Activated CD8-positive, alpha-beta T cell treated with anti-CD3 and anti-CD28 coated beads for 36 hours (primary cell): ENCODE data around the gene PDLIM7. TPM values are rescaled to one million over a fixed set of nuclear protein-coding genes. Genes with fewer than 3 reads are reported as not detected.
A peak's percentile ranks its signal among the peaks of the same experiment; 100 is the strongest.

Experiments used
- ATAC-seq: fragments of 200-7000 bp; cut with Tn5 transposase; one replicate; pipeline ENCODE4 v1.10.0; 2021; ENCODE audit warnings: mild to moderate bottlenecking, moderate library complexity
- CTCF ChIA-PET: fragments of 350-600 bp; sonication (Branson Sonifier 250); formaldehyde crosslinking; loops from one replicate; lab custom pipeline; 2021; ENCODE audit warnings: antibody characterized with exemption; lab: Charles Lee
- POLR2A ChIA-PET: fragments of 350-600 bp; sonication (Branson Sonifier 250); formaldehyde crosslinking; loops from one replicate; lab custom pipeline; 2021; ENCODE audit warnings: antibody characterized with exemption; lab: Charles Lee
- DNase-seq: peaks from one replicate; pipeline ENCODE4 v3.0.0-alpha.2; 2020
- H3K27ac Mint-ChIP-seq: one replicate; pipeline ENCODE4 v1.8.0; 2021; ENCODE audit warnings: mild to moderate bottlenecking, mixed read lengths
- H3K27me3 Mint-ChIP-seq: one replicate; pipeline ENCODE4 v1.8.0; 2021; ENCODE audit warnings: mixed read lengths
- H3K36me3 Mint-ChIP-seq: one replicate; pipeline ENCODE4 v1.8.0; 2021; ENCODE audit warnings: low read depth, mixed read lengths
- H3K4me1 Mint-ChIP-seq: one replicate; pipeline ENCODE4 v1.8.0; 2021; ENCODE audit warnings: low read depth, mixed read lengths
- H3K4me3 Mint-ChIP-seq: one replicate; pipeline ENCODE4 v1.8.0; 2021; ENCODE audit warnings: mild to moderate bottlenecking, moderate library complexity, mixed read lengths
- H3K9me3 Mint-ChIP-seq: one replicate; pipeline ENCODE4 v1.8.0; 2021; ENCODE audit warnings: mixed read lengths
- intact Hi-C: fragments of 100-400 bp; cut with micrococcal nuclease; formaldehyde crosslinking; loops from one replicate; pipeline ENCODE4 v1.10.0; 2022
- total RNA-seq, 2 experiments: library from RNA; stranded (reverse); gene quantifications; one replicate each; pipeline ENCODE4 v1.2.3, GENCODE V29; 2021
- TF ChIP-seq, protein P1 (sequence below): fragments of 200-600 bp; IDR thresholded peaks from one replicate; pipeline ENCODE4 v1.8.0; 2022; ENCODE audit warnings: antibody characterized with exemption, mild to moderate bottlenecking

The PDLIM7 gene
- total RNA-seq, 2 experiments from 2014 or later, result 68.4 to 73.0 TPM

DNA sequence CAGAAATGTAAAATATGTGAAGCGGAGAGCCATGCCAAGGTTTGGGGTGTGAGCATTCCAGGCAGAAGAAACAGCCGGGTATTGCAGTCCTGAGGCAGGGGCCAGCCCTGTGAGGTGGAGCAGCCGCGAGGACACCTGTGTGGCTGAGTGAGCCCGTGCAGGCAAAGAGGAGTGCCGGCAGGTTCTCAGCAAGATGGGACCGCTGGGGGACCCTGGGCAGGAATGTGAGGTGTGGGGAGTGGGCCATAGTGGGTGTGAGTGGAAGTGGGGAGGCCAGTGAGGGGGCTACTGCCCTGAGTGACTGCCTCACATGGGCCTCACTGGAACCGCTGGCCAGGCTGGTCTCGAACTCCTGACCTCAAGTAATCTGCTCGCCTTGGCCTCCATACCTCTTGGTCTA lies 58.9 kb downstream of the PDLIM7 start:
- DNase-seq, result no peak
- Mint-ChIP-seq H3K4me3 (no peak overlapping the region), H3K36me3 (peaks cover 70% of the 10 kb centered on the region), H3K27me3 (no peaks in the 10 kb centered on the region), H3K4me1 (peaks cover 55% of the 10 kb centered on the region), H3K9me3 (no peaks in the 10 kb centered on the region), H3K27ac (peak overlapping the region; percentile 80)
- CTCF ChIA-PET, result interaction anchor here (1.2 to 17.9 kb wide), 4 partner anchors 12 to 120 kb away, joined by 3 to 415 read pairs (median 52); partner anchors contain the start of genes F12, GRK6 and PFN3
- TF ChIP-seq, protein P1, sequence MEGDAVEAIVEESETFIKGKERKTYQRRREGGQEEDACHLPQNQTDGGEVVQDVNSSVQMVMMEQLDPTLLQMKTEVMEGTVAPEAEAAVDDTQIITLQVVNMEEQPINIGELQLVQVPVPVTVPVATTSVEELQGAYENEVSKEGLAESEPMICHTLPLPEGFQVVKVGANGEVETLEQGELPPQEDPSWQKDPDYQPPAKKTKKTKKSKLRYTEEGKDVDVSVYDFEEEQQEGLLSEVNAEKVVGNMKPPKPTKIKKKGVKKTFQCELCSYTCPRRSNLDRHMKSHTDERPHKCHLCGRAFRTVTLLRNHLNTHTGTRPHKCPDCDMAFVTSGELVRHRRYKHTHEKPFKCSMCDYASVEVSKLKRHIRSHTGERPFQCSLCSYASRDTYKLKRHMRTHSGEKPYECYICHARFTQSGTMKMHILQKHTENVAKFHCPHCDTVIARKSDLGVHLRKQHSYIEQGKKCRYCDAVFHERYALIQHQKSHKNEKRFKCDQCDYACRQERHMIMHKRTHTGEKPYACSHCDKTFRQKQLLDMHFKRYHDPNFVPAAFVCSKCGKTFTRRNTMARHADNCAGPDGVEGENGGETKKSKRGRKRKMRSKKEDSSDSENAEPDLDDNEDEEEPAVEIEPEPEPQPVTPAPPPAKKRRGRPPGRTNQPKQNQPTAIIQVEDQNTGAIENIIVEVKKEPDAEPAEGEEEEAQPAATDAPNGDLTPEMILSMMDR, result no peak
- intact Hi-C loops, result no loop called here
- POLR2A ChIA-PET, result interaction anchor here (1.0 to 20.7 kb wide), 4 partner anchors 10 to 17 kb away, joined by 3 to 606 read pairs (median 34); partner anchors contain the start of genes GRK6 and PRR7
- ATAC-seq, result no peak

DNA sequence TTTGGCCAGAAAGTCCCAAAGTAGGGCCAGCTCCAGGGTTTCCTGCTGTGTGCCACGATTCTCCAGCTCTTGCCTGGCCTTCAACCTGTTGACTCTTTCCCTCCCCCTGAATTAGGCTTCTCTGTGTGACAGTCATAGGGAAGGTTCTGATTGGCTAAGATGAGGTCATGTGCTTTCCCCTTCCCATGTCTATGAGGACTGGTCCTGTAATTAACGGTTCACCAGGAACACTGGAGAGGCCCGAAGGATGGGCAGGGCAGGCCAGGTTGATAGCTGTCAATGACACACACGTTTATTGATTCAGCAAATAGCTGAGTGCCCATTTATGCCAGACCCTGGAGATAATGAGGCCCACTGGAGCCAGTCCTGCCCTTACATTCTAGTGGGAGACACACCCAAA lies 59.8 kb downstream of the PDLIM7 start:
- DNase-seq (no peak), ATAC-seq (no peak)
- intact Hi-C loops, result no loop called here
- Mint-ChIP-seq H3K9me3 (no peaks in the 10 kb centered on the region), H3K27me3 (no peaks in the 10 kb centered on the region), H3K4me3 (no peak overlapping the region), H3K27ac (peak overlapping the region; percentile 42), H3K4me1 (peaks cover 64% of the 10 kb centered on the region), H3K36me3 (peaks cover 78% of the 10 kb centered on the region)
- ChIA-PET POLR2A (interaction anchor here (0.7 to 20.7 kb wide), 9 partner anchors 10 to 55 kb away, joined by 3 to 606 read pairs (median 4); partner anchors contain the start of genes GRK6 and PRR7), CTCF (interaction anchor here (1.0 to 11.2 kb wide), 5 partner anchors 8 to 127 kb away, joined by 4 to 102 read pairs (median 9); no protein-coding TSS in a partner anchor)
- TF ChIP-seq, protein P1, result no peak

GRCh38 chr5:177435847-177436536 lies 61.4 kb downstream of the PDLIM7 start:
- Mint-ChIP-seq H3K36me3 (peaks cover 81% of the 10 kb centered on the region), H3K9me3 (no peaks in the 10 kb centered on the region), H3K4me1 (peaks cover 68% of the 10 kb centered on the region), H3K27ac (no peak overlapping the region), H3K4me3 (no peak overlapping the region), H3K27me3 (no peaks in the 10 kb centered on the region)
- intact Hi-C loops, result no loop called here
- TF ChIP-seq, protein P1, result no peak
- ATAC-seq, result no peak
- CTCF ChIA-PET, result interaction anchor here (0.9 to 2.6 kb wide), 3 partner anchors 10 to 118 kb away, joined by 3 to 26 read pairs (median 9); no protein-coding TSS in a partner anchor
- POLR2A ChIA-PET, result interaction anchor here (0.8 to 20.7 kb wide), 5 partner anchors 8 to 46 kb away, joined by 3 to 606 read pairs (median 12); partner anchors contain the start of genes GRK6 and PRR7
- no peak for DNase-seq

GRCh38 chr5:177434942-177435738 lies 62.3 kb downstream of the PDLIM7 start:
- intact Hi-C loops, result no loop called here
- H3K36me3 Mint-ChIP-seq, result peaks cover 84% of the 10 kb centered on the region
- TF ChIP-seq, protein P1, result no peak
- H3K4me1 Mint-ChIP-seq, result peaks cover 71% of the 10 kb centered on the region
- H3K27me3 Mint-ChIP-seq, result no peaks in the 10 kb centered on the region
- H3K9me3 Mint-ChIP-seq, result no peaks in the 10 kb centered on the region
- DNase-seq (no peak), ATAC-seq (no peak)
- ChIA-PET POLR2A (interaction anchor here (0.8 to 15.2 kb wide), 12 partner anchors 11 to 71 kb away, joined by 3 to 606 read pairs (median 5); partner anchors contain the start of gene PRR7), CTCF (interaction anchor here (1.2 to 7.0 kb wide), 5 partner anchors 19 to 117 kb away, joined by 3 to 71 read pairs (median 53); no protein-coding TSS in a partner anchor)
- peak overlapping the region; percentile 88 for H3K27ac Mint-ChIP-seq
- no peak overlapping the region for H3K4me3 Mint-ChIP-seq
